ENCODE measurements around the gene CEP112.
"Not testable (repeated sequence)": the region's sequence is repeated elsewhere in the genome, so short reads cannot be mapped to it uniquely, and the experiment has no call there.

CEP112 gene

DNA sequence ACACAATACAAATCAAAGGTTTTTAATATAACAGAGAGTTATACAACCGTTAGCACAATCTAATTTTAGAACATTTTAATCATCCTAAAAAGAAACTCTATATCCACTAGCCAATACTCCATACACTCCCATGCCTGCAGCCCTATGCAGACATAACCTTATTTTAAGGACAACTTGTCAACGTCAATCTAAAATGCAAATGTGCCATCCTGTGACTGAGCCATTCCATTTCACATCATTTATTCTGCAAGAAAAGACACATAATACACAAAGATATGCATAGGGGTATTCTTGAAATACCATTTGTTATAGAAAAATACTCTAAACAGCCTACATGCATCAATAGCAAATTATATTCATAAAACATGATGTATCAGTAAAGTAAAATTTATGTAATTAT is 106.7 kb downstream of the CEP112 start:
- DNase-seq (ENCODE audit: low read depth in 4 of 4, low spot score in 1 of 4): no peak

DNA sequence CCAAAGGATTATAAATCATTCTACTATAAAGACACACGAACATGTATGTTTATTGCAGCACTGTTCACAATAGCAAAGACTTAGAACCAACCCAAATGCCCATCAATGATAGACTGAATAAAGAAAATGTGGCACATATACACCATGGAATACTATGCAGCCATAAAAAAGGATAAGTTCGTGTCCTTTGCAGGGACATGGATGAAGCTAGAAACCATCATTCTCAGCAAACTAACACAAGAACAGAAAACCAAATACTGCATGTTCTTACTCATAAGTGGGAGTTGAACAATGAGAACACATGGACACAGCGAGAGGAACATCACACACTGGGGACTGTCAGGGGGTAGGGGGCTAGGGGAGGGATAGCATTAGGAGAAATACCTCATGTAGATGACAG is 111.3 kb downstream of the CEP112 start:
- DNase-seq (ENCODE audit: low read depth in 4 of 4, low spot score in 1 of 4): not testable (repeated sequence)

DNA sequence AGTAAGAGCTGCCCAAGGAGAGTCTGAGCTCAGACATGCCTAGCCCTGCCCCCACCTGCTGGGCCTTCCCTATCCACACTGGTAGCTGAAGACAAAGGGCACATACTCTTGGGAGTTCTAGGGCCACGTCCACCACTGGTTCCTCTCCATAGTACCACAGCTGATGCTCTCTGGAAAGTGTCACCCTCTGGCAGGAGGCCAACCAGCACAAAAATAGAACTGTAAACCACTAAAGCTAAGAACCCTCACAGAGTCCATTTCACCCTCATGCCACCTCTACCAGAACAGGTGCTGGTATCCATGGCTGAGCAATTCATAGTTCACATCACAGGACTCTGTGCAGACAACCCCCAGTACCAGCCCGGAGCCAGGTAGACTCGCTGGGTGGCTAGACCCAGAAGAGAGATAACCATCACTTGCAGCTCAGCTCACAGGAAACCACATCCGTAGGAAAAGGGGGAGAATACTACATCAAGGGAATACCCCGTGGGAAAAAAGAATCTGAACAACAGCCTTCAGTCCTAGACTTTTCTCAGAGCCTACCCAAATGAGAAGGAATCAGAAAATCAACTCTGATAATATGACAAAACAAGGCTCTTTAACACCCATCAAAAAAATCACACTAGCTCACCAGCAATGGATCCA is 115.3 kb downstream of the CEP112 start:
- no peak for DNase-seq (ENCODE audit: low read depth in 4 of 4, low spot score in 1 of 4)

DNA sequence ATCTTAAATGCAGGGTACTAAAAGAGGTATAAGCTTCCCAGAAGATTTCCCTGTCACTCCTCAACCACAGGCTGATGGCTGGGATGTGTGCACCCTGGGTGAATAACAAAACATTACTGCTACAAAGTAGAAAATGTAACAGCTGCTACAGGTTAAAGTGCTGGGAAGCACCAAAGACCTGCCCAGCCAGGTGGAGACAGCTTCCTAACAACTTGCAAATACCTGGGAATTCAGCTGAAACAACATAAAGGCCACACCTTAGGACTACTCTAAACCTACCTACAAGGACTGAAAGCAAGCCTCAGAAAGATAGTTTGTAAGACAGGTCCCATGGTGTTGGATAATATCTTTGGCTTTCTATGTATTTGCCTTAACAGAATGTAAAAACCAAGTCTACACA is 118.5 kb downstream of the CEP112 start:
- no peak for DNase-seq (ENCODE audit: low read depth in 4 of 4, low spot score in 1 of 4)

DNA sequence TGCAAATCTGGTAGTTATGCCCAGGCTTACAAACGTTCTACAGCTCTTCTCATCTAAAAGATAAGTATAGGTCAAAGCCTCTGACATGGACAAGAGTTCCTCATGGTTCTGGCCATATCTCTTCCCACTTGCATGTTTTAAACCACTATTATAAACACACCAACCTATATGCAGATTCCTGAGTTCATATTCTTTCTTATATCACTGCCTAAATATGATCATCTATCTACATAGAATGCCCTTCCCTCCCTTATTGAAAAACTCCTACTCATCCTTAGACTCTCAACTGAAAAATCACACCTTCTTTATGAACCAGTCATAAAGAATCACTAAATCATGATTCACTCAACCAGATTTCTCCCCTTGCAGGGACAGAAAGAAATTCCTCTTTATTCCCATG is 128.2 kb downstream of the CEP112 start:
- DNase-seq (ENCODE audit: low read depth in 4 of 4, low spot score in 1 of 4): no peak

DNA sequence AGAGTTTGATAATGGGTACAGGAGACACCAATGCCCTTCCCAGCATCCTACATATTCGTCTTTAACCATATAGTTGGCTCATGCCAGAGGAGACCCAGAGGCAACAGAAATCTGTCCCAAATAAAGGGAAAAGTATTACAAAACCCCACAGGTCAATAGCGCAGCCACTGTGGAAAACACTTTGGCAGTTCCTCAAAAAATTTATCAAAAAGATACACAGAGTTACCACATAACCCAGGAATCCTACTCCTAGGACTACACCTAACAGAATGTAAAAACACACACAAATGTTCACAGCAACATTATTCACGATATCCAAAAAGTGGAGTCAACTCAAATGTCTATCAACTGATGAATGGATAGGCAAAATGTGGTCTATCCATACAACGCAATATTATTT is 135.8 kb downstream of the CEP112 start:
- no peak for DNase-seq (ENCODE audit: low read depth in 4 of 4, low spot score in 1 of 4)

DNA sequence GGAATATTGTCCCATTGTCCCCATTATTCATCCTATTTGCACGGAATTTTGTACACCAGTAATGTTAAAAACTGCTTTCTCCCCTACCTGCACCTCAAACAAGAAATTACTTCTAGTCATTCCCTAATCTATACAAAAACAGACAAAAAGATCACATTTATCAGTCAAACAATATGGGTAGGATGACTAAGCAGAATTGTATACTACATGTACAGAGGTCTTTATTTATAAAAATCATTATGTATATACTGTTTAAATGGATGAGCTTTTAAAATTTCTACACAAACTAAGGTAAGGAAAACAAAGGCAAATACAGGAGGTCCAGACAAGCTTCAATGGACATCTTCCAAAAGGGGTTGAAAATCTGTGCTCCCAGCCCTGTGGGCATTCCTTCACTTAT is 137.7 kb downstream of the CEP112 start:
- DNase-seq (ENCODE audit: low read depth in 4 of 4, low spot score in 1 of 4): no peak

DNA sequence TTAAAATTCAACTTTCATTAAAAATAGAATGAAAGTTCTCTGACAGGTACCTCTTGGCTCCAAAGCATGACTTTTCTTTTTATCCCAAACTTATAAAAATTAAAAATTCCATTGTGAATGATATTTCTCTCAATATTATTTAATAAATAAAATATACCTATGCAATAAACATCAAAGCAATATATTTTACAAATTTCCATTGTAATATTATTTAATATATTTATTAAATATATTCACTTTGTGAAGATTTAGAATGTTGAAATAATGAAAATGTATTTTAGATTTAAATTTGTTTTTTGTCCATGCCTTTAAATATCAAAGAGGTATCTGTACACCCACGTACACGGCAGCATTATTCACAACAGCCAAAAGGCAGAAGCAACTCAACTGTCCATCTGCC is 147.8 kb downstream of the CEP112 start:
- DNase-seq (ENCODE audit: low read depth in 4 of 4, low spot score in 1 of 4): no peak

DNA sequence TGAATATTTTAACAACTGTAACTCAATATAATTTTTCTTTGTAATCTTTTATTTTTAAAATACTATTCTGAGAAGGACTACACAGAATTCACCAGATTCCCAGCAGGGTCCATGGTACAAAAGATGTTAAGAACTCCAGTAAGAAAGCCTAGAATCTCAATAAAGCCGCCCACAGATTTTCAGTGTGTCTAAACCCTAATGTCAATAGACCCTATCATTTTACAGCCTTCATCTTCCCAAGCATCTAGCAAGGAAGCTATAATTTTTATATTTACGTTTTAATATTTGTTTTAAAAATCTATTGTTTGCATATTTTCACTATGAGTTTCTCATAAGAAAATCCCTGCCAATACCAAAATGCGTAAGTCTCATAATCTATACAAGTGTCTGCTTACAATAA is 148.5 kb downstream of the CEP112 start:
- DNase-seq (ENCODE audit: low read depth in 4 of 4, low spot score in 1 of 4): no peak

DNA sequence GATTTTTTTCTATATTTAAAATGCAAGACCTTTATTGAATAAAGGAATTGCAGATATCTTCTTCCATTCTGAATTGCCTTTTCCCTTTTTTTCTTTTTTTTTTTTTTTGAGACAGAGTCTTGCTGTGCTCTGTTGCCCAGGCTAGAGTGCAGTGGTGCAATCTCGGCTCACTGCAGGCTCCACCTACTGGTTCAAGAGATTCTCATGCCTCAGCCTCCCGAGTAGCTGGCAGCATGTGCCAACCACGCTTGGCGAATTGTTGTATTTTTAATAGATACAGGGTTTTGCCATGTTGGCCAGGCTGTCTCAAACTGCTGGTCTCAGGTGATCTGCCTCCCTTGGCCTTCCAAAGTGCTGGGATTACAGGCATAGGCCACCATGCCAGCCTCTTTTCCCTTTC is 151.5 kb downstream of the CEP112 start:
- no peak for DNase-seq (ENCODE audit: low read depth in 4 of 4, low spot score in 1 of 4)

DNA sequence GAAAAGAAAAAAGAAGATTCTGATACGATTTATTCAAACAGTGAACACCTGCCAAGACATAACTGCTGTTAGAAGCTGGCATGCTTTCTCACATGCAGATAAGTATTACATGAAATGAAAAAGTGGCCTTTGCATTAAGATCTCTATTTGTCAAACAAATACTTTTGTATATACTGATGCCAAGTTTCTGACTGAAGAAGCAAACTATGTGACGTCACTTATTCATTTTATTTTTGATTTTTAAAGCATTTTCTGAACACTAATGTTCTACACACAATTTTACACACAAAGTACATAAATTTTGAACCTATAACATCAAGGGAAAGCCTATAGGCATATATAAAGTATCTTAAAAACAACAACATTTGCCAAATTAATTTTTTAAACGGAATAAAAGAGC is 153.8 kb downstream of the CEP112 start:
- no peak for DNase-seq (ENCODE audit: low read depth in 4 of 4, low spot score in 1 of 4)

DNA sequence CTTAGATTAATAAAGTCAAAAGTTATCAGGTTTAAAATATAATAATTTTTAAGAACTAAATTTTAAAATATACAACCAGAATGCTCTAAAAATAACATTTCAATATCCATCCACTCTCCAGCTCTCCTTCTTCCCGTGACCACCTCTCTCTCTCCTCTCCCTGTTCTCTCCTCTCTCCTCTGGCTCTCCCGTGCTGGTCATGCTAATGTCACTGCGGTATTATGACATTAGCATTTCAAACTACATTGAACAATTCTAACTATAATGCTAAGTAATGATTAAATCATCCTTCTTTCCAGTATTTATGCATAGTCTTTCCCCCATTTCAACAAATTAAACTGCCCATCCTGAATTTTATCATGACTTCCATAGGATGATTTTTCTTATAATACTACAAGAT is 154.7 kb downstream of the CEP112 start:
- no peak for DNase-seq (ENCODE audit: low read depth in 4 of 4, low spot score in 1 of 4)

DNA sequence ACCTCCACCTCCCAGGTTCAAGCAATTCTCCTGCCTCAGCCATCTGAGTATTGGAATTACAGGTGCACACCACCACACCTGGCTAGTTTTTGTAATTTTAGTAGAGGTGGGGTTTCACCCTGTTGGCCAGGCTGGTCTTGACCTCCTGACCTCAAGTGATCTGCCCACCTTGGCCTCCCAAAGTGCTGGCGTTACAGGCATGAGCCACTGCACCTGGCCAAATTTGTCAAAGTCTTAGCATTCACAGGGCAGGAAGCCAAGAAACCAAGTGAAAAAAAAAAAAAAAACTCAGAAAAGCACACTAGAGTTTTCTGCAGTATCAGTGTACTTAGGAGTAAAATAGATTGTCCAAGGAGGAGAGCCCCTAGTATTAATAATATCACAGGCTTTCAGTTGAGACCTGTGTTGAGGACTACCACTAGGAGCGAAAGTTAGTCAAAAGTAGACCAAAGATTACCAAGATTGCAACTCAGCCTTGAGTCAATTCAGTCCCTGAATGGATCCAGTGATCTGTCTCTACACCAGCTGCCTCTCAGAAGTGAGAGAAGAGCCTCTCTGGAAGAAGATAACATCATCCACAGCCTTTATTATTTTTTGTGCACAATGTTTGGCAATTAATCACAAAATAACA is 159.7 kb downstream of the CEP112 start:
- no peak for DNase-seq (ENCODE audit: low read depth in 4 of 4, low spot score in 1 of 4)

DNA sequence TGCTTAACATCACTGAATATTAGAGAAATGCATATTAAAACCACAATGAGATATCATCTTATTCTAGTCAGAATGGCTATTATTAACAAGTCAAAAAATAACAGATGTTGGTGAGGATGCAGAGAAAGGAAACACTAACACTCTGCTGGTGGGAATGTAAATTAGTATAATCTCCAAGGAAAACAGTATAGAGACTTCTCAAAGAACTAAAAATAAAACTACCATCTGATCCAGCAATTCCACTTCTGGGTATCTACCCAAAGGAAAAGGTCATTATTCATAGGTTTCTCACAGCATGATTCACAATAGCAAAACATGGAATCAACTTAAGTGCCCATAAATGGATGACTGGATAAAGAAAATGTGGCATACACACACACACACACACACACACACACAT is 166.4 kb downstream of the CEP112 start:
- no peak for DNase-seq (ENCODE audit: low read depth in 4 of 4, low spot score in 1 of 4)

DNA sequence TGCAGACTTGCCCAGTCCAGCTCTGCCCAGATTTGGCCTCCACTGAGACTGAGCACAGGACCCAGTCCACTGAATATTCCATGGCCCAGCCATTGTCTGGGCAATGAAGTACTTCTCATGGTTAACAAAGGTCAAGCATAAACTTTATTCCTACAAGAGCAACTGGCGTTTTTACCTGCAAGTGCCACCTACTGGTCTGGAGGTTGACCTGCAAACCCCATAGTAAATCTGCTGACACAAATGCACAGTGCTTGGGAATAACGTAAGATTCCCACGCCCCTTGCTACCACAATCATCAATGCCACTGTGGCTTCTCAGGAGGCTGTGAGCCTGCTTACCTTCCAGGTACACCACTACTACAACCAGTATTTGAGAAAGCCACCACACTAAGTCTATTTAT is 170.2 kb downstream of the CEP112 start:
- DNase-seq (ENCODE audit: low read depth in 4 of 4, low spot score in 1 of 4): no peak

DNA sequence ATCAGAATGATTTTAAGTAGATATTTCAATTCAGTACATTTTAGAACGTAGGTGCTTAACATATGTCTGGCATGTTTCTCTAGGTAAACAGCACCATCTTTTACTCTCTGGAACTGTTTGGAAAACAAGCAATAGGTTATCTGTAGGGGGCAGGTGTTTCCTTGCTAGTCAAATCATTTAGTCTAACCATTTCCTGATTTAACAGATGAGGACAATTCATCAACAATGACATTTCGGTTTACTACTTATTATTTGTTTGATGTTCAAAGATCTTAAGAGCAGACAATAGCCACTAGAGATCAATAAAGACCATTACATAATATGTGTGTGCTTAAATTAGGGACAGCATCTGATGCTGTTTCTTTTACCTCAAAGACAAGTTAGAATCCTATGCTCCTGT is 173.1 kb downstream of the CEP112 start:
- no peak for DNase-seq (ENCODE audit: low read depth in 4 of 4, low spot score in 1 of 4)

DNA sequence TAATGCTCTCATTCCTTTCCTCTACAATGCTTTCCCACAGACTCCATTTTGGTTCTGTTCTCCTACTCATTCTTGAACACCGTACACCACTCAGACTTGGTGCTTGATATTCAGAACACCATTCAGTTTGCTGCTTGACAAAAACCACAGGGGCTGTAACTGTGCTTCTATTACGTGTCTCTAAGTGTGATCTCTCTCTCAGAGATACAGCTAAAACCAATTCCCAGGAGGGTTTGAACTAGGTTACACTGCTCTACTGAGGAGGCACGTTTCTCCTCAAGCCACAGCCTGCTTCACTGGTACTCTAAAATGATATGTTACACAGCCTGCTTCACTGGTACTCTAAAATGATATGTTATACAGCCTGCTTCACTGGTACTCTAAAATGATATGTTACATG is 175.7 kb downstream of the CEP112 start:
- no peak for DNase-seq (ENCODE audit: low read depth in 4 of 4, low spot score in 1 of 4)

DNA sequence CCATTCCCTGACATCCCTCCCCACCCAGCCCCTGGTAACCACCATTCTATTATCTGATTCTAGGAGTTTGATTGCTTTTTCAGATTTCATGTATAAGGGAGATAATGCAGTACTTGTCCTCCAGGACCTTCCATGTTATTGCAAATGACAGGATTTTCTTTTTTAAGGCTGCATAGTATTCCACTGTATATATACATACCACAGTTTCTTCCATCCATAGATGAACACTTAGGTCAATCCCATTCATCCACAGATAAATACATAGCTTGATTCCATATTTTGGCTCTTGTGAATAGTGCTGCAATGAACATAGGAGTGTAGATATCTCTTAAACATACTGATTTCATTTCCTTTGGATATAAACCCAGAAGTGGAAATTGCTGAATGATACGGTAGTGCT is 183.3 kb downstream of the CEP112 start:
- DNase-seq (ENCODE audit: low read depth in 4 of 4, low spot score in 1 of 4): no peak

DNA sequence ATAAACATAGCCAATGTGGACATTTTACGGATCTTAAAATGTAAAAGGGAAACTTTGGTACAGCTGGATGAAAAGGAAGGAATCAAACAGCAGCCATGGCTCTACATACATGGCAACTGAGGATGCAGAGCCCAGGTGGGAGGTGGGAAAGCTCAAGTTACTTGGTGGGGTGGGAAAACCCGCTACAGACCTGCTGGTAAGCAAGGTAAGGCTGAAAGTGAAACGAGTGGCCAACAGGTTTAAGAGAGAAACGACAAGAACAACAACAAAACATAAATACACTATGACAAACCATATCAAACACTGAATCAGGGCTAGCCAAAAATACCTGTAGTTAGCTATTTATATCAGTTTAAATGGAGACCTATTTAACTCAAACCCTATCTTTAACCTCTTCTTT is 185.3 kb downstream of the CEP112 start:
- DNase-seq (ENCODE audit: low read depth in 4 of 4, low spot score in 1 of 4): no peak

DNA sequence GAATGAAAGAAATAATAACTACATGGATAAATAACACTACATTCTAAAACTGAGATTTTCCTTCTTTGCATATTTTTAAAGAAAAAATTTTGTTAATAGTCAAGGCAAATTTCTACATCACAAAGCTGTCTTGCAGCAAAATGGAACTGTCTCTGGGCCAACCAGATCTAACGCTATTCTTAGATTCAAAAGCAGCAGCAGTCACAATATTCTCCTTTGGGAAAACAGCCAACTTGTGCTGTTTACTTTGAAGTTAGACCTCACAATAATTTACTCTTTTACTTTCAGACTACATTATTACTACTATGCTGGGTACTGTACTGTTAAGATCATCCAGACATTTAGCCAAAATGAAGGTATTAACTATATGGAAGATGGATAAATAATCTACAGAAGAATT is 189.1 kb downstream of the CEP112 start:
- no peak for DNase-seq (ENCODE audit: low read depth in 4 of 4, low spot score in 1 of 4)

DNA sequence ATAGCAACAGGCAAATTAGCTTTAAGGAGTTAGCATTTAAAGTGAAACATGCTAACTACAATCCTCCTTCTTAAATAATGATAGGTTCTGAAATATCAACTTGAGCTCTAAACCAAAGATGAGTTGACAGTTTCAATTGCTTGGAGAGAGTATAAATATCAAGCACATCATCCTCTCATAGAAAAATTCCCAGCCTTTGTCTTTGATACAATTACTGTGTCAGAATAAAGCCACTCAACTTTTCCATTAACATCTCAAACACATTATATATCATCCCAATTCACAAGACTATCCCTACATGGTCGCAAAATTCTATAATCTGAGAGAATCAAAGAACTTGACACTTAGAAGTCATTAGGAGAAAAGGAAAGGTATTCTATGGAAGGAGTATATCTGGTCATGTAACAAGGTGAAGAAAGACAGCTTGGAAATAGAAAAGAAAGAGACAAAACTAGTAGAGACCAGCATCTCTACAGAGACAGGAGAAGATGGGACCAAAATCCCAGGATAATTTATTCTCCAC is 189.8 kb downstream of the CEP112 start:
- no peak for DNase-seq (ENCODE audit: low read depth in 4 of 4, low spot score in 1 of 4)

DNA sequence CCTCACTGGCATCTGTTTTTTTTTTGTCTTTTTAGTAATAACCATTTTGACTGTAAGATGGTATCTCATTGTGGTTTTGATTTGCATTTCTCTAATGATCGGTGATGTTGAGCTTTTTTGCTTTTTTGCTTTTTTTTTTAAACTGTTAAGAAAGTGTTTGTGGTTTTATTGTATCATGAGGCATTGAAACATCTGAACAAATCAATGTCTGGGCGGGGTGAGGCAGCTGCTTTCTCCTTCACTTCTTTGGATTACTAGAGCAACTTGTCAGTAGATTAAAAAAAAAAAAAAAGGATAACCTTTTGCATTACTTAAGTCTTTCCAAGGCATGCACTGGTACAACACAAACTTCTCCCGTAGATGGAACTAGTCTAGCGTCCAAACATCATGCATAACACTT is 191.7 kb downstream of the CEP112 start:
- no peak for DNase-seq (ENCODE audit: low read depth in 4 of 4, low spot score in 1 of 4)

DNA sequence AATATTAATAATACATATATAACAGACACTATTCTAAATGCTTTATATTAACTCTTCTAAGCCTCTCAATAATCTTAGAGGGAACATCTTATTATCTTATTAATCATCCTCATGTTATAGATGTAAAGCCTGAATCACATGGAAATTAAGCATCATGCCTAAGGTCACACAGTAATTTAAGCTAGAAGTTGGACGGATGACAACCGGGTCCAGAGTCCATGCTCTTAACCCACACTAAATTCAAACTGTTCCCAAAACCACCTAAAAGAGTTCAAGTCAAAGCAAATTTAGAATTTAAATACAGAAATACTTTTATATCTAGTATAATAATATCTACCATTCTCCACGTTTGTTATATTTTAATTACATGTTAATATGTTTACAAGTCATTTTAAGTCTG is 193.3 kb downstream of the CEP112 start:
- DNase-seq (ENCODE audit: low read depth in 4 of 4, low spot score in 1 of 4): no peak

Measured in stimulated activated CD4-positive, alpha-beta T cell treated with anti-CD3 and anti-CD28 coated beads, Interleukin-1b, Interleukin-23, amount 100 ng/mL, for 24 hours (primary cell).